ENCODE data around the gene ARL17A.
"Not testable (repeated sequence)": the region's sequence is repeated elsewhere in the genome, so short reads cannot be mapped to it uniquely, and the experiment has no call there.

The ARL17A gene

GRCh38 chr17:46579083-46580075, at the start of gene ARL17A:
TSS of gene ARL17A (minus strand) at chr17:46579691. CDS start at chr17:46576322, 3,369 bp downstream.
- H3K36me3 ChIP-seq (ENCODE audit: control insufficient read depth, insufficient read depth, low read length); H3K4me3 ChIP-seq (ENCODE audit: low read length); H3K27me3 ChIP-seq (ENCODE audit: control insufficient read depth, insufficient read depth, low read length); H3K9ac ChIP-seq (ENCODE audit: low read length); H3K4me1 ChIP-seq (ENCODE audit: control insufficient read depth, insufficient read depth, low read length): not testable (repeated sequence)
- peak within 1 kb of the TSS; percentile 51 for H3K27ac ChIP-seq (ENCODE audit: low read depth, low read length)

GRCh38 chr17:46628753-46629436, 49.4 kb upstream of the ARL17A start:
- H3K4me1 ChIP-seq (ENCODE audit: control insufficient read depth, insufficient read depth, low read length); H3K4me3 ChIP-seq (ENCODE audit: low read length); H3K27me3 ChIP-seq (ENCODE audit: control insufficient read depth, insufficient read depth, low read length); H3K9ac ChIP-seq (ENCODE audit: low read length); H3K27ac ChIP-seq (ENCODE audit: low read depth, low read length); H3K36me3 ChIP-seq (ENCODE audit: control insufficient read depth, insufficient read depth, low read length): not testable (repeated sequence)

- H3K27me3 ChIP-seq (ENCODE audit: control insufficient read depth, insufficient read depth, low read length); H3K4me1 ChIP-seq (ENCODE audit: control insufficient read depth, insufficient read depth, low read length); H3K4me3 ChIP-seq (ENCODE audit: low read length); H3K36me3 ChIP-seq (ENCODE audit: control insufficient read depth, insufficient read depth, low read length); H3K27ac ChIP-seq (ENCODE audit: low read depth, low read length); H3K9ac ChIP-seq (ENCODE audit: low read length): not testable (repeated sequence)
These were observed 48.0 kb upstream of the ARL17A start for GRCh38 chr17:46627452-46627851.

- H3K27ac ChIP-seq (ENCODE audit: low read depth, low read length); H3K4me3 ChIP-seq (ENCODE audit: low read length); H3K4me1 ChIP-seq (ENCODE audit: control insufficient read depth, insufficient read depth, low read length); H3K27me3 ChIP-seq (ENCODE audit: control insufficient read depth, insufficient read depth, low read length); H3K36me3 ChIP-seq (ENCODE audit: control insufficient read depth, insufficient read depth, low read length); H3K9ac ChIP-seq (ENCODE audit: low read length): not testable (repeated sequence)
These were observed 45.2 kb upstream of the ARL17A start for GRCh38 chr17:46624726-46625125.

GRCh38 chr17:46623790-46624189, 44.3 kb upstream of the ARL17A start:
- not testable (repeated sequence) for H3K36me3 ChIP-seq (ENCODE audit: control insufficient read depth, insufficient read depth, low read length)

GRCh38 chr17:46618975-46619374, 39.5 kb upstream of the ARL17A start:
- H3K36me3 ChIP-seq (ENCODE audit: control insufficient read depth, insufficient read depth, low read length); H3K9ac ChIP-seq (ENCODE audit: low read length); H3K4me3 ChIP-seq (ENCODE audit: low read length); H3K4me1 ChIP-seq (ENCODE audit: control insufficient read depth, insufficient read depth, low read length); H3K27me3 ChIP-seq (ENCODE audit: control insufficient read depth, insufficient read depth, low read length); H3K27ac ChIP-seq (ENCODE audit: low read depth, low read length): not testable (repeated sequence)

More at GRCh38 chr17:46623790-46624189, 44.3 kb upstream of the ARL17A start:
- H3K4me1 ChIP-seq (ENCODE audit: control insufficient read depth, insufficient read depth, low read length); H3K27ac ChIP-seq (ENCODE audit: low read depth, low read length); H3K9ac ChIP-seq (ENCODE audit: low read length); H3K27me3 ChIP-seq (ENCODE audit: control insufficient read depth, insufficient read depth, low read length); H3K4me3 ChIP-seq (ENCODE audit: low read length): not testable (repeated sequence)

GRCh38 chr17:46617121-46617520, 37.6 kb upstream of the ARL17A start:
- not testable (repeated sequence) for H3K27ac ChIP-seq (ENCODE audit: low read depth, low read length); H3K36me3 ChIP-seq (ENCODE audit: control insufficient read depth, insufficient read depth, low read length); H3K27me3 ChIP-seq (ENCODE audit: control insufficient read depth, insufficient read depth, low read length); H3K4me1 ChIP-seq (ENCODE audit: control insufficient read depth, insufficient read depth, low read length); H3K4me3 ChIP-seq (ENCODE audit: low read length); H3K9ac ChIP-seq (ENCODE audit: low read length)

- not testable (repeated sequence) for H3K27me3 ChIP-seq (ENCODE audit: control insufficient read depth, insufficient read depth, low read length); H3K4me3 ChIP-seq (ENCODE audit: low read length)
These were observed 34.4 kb upstream of the ARL17A start for GRCh38 chr17:46613876-46614275.

GRCh38 chr17:46611304-46611703, 31.8 kb upstream of the ARL17A start:
- H3K4me1 ChIP-seq (ENCODE audit: control insufficient read depth, insufficient read depth, low read length); H3K27ac ChIP-seq (ENCODE audit: low read depth, low read length); H3K4me3 ChIP-seq (ENCODE audit: low read length); H3K36me3 ChIP-seq (ENCODE audit: control insufficient read depth, insufficient read depth, low read length); H3K9ac ChIP-seq (ENCODE audit: low read length); H3K27me3 ChIP-seq (ENCODE audit: control insufficient read depth, insufficient read depth, low read length): not testable (repeated sequence)

More at GRCh38 chr17:46613876-46614275, 34.4 kb upstream of the ARL17A start:
- H3K4me1 ChIP-seq (ENCODE audit: control insufficient read depth, insufficient read depth, low read length); H3K36me3 ChIP-seq (ENCODE audit: control insufficient read depth, insufficient read depth, low read length); H3K9ac ChIP-seq (ENCODE audit: low read length); H3K27ac ChIP-seq (ENCODE audit: low read depth, low read length): not testable (repeated sequence)

- H3K9ac ChIP-seq (ENCODE audit: low read length); H3K4me1 ChIP-seq (ENCODE audit: control insufficient read depth, insufficient read depth, low read length); H3K27me3 ChIP-seq (ENCODE audit: control insufficient read depth, insufficient read depth, low read length); H3K36me3 ChIP-seq (ENCODE audit: control insufficient read depth, insufficient read depth, low read length); H3K4me3 ChIP-seq (ENCODE audit: low read length); H3K27ac ChIP-seq (ENCODE audit: low read depth, low read length): not testable (repeated sequence)
These were observed 23.6 kb upstream of the ARL17A start for GRCh38 chr17:46603125-46603524.

- H3K9ac ChIP-seq (ENCODE audit: low read length); H3K36me3 ChIP-seq (ENCODE audit: control insufficient read depth, insufficient read depth, low read length); H3K27me3 ChIP-seq (ENCODE audit: control insufficient read depth, insufficient read depth, low read length); H3K4me3 ChIP-seq (ENCODE audit: low read length); H3K27ac ChIP-seq (ENCODE audit: low read depth, low read length); H3K4me1 ChIP-seq (ENCODE audit: control insufficient read depth, insufficient read depth, low read length): not testable (repeated sequence)
These were observed 21.3 kb upstream of the ARL17A start for GRCh38 chr17:46600767-46601166.

- not testable (repeated sequence) for H3K36me3 ChIP-seq (ENCODE audit: control insufficient read depth, insufficient read depth, low read length); H3K4me1 ChIP-seq (ENCODE audit: control insufficient read depth, insufficient read depth, low read length); H3K4me3 ChIP-seq (ENCODE audit: low read length); H3K27me3 ChIP-seq (ENCODE audit: control insufficient read depth, insufficient read depth, low read length); H3K9ac ChIP-seq (ENCODE audit: low read length); H3K27ac ChIP-seq (ENCODE audit: low read depth, low read length)
These were observed 18.9 kb upstream of the ARL17A start for GRCh38 chr17:46598344-46598931.
